ENCODE measurements around the gene DGKI.

Gene DGKI

DNA sequence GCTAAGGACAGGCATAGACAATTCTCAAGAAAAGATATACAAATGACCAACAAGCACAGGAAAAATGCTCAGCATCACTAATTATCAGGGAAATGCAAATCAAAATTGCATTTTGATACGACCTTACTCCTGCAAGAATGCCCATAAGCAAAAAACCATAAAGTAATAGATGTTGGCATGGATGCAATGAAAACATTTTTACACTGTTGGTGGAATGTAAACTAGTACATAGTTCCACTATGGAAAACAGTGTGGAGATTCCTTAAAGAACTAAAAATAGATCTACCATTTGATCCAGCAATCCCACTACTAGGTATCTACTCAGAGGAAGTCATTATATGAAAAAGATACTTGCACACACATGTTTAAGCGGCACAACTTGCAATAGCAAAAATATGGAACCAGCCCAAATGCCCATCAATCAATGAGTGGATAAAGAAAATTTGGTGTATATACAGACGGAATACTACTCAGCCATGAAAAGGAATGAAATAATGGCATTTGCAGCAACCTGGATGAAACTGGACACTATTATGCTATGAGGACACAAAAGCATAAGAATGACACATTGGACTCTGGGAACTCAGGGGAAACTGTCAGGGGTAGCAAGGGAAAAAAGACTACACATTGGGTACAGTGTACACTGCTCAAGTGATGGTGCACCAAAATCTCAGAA lies 59.3 kb downstream of the DGKI start:
- no peak for DNase-seq (ENCODE audit: low read depth)

DNA sequence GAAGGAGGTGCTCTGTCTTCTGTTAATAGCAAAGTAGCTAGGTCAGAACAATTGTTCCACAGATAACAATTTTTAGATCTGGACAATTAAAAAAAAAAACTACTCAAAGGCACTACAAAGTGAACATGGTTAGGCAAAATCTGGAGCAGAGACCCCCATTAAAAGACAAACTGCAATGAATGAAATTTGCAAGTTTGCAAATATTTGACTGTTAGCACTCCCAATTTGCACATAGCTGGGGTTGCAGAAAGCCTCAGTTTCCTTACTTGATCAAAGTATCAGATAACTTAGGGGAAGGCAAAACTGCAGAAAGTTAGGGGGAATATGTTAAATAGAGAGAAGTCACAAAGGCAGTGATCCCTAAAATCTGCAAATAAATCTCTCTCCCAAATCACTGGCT lies 68.3 kb downstream of the DGKI start:
- no peak for DNase-seq (ENCODE audit: low read depth)

DNA sequence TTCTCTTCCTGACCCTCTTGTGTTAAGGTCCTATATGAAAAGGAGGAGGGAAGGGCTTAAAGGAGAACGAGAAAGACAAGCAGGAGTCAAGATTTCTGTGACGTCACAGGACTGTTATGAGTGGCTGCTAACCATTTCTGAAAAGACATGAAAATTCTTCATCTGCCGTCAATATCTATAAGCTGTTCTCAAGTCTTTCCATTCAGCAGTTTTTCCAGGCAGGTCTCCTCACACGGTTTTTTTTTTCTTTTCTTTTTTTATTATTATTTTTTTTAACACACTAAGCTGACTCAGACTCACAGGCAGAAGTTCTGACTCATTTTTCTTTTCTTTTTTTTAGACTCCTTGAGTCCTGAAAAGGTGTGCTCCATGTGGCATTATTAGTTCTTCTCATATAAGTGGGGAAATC lies 72.0 kb downstream of the DGKI start:
- DNase-seq (ENCODE audit: low read depth): no peak

DNA sequence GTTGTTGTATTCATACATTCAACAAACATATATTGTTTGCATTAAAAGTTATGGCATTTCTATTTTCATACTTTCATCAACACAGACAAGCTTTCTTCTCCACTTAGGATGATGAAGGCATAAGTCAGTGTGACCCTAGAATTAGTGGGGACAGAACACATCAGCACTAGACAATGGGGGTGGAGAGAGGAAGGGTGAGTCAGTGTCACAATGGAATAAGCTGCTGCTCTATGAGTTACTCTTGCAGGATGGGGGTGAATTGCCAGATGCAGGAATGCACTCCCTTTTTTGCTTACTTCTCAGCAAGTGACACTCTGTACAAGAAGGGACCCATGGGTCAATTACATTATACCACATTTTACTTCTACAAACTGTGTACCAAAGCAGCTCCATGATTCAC lies 74.0 kb downstream of the DGKI start:
- DNase-seq (ENCODE audit: low read depth): peak; percentile 86

DNA sequence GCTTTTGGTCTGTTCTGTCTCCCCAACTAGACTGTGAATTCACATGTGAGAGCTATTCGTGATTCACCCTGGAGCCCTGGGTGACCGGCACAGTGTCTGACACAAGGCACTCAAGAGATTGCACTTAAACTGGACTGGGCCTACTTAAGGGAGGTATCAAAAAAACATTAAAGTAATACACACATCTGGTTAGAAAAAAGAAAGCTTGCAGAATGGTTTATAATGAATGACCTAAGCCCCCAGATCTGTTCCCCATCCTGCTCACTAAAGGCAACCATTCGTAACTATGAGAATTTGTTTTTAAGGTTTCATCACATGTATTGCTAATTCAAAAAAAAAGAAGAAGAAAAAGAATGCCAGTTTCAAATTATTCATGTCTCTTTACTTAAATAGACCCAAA lies 74.5 kb downstream of the DGKI start:
- no peak for DNase-seq (ENCODE audit: low read depth)

DNA sequence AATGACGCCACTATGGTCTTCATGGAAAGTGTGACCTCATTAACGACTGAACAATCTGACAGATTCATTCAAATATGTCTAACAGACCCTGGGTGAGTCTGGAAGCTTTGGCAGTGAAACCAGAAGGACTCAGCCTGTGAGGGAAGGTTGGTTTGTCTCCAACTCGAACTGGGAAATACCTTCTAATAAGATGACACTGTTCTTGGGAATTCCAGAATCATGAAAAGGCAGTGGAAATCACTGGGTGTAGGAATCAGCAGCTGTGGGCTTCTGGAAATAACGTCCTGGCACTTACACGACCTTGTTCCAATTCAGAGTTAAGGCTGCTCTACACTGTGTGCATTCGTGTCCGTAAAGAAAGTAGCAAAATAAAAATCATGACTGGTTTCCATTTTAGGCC lies 75.1 kb downstream of the DGKI start:
- DNase-seq (ENCODE audit: low read depth): peak; percentile 85

DNA sequence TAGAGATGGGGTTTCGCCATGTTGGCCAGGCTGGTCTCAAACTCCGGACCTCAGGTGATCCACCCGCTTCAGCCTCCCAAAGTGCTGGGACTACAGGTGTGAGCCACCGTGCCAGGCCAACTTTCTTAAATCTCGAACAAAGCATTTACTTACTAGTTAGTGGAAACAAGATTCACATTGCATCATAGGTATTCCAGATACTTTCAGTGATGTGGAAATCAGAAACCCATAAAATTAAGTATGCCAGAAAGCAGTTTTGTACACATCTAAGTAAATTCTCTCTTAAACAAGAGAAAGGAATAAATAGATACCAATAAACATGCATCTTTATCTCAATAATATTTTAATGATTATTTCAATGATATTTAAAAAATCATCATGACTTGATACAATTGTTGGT lies 75.5 kb downstream of the DGKI start:
- DNase-seq (ENCODE audit: low read depth): no peak

DNA sequence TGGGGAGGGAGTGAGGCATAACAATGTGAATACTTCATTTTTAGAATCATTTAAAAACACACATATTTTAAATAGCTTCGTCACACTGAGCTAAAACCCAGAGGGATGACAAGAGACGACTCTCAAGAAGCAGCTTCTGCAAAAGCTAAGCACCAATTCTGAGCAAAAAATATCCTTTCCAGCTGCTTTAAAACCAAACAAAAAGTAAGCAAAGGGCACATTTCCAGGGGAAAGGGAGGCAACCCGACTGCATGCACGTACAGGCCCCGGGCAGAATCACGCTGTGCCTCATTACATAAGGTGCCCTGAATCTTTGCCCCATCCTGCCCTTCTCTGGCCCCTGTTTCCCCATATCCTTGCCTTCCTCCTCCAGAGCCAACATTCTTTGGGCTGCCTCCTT lies 78.4 kb downstream of the DGKI start:
- DNase-seq (ENCODE audit: low read depth): no peak

DNA sequence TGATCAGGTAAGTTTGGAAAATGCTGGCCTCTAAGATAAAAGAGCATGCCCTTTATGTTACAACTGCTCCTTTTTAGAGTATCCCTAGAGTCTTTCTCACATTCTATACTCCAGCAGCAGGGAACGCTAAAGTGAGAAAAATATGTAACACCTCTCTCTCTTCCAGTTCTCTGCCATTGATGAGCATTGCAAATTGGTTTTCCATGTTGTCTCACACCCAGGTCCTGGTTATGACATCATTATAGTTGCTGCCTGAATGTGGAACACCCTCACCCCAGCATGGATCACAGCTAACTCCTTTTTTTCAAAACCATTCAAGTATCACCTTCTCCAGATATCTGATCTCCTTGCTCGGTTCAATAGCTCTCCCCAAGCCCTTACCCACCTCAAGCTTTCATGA lies 84.4 kb downstream of the DGKI start:
- no peak for DNase-seq (ENCODE audit: low read depth)

DNA sequence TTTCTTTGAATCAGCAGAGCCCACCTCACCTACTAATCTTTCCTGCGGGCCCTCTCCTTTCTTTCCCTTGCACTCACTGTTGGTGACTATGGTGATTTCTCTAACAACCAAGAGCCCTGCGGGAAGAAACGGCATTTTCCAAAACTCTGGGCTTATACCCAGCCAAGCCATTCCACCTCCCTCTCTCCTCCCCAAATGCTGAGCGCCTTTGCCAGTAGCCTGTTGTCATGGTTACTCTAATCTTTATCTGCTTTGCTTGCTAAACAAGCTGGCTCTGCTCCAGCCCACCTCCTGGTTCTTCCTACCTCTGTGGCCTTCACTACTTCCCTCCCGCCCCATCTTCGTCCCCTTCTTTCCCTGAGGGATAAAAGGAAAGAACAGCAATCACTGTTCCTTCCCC lies 86.7 kb downstream of the DGKI start:
- DNase-seq (ENCODE audit: low read depth): no peak

DNA sequence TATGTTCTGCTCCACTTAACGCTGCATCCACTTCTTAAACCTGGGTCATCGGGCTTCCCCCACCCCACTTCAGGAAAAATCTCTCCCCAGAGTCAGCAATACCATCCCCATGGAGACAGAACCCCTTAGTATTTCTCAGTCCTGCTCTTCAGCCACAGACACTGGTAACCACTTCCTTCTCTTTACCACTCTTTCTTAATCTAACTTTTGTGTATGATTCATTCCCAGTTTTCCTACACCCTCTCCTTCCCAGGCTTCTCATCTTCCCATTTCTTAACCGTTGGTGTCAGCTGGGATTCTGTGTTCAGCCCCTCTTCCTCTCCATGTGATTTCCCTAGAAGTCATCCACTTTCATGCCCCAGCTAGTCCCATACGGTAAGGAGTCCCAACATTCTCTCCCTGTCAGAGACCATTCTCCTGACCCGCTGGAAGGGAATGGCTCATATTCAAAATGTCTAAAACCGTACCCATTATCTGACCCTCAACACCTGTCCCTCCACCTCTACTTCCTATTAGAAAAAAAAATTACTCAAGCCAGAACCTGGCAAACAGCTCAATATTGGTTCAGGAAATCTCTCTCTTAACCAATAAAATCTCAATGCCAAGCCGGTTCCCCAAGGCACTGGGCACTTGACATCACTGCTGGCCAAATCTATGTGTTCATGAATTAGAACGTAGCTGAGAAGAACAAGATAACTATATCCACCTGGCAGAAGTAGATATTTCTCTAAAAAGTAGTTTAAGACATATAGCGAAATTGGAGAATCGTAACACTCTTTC lies 89.4 kb downstream of the DGKI start:
- DNase-seq (ENCODE audit: low read depth): peak; percentile 86

DNA sequence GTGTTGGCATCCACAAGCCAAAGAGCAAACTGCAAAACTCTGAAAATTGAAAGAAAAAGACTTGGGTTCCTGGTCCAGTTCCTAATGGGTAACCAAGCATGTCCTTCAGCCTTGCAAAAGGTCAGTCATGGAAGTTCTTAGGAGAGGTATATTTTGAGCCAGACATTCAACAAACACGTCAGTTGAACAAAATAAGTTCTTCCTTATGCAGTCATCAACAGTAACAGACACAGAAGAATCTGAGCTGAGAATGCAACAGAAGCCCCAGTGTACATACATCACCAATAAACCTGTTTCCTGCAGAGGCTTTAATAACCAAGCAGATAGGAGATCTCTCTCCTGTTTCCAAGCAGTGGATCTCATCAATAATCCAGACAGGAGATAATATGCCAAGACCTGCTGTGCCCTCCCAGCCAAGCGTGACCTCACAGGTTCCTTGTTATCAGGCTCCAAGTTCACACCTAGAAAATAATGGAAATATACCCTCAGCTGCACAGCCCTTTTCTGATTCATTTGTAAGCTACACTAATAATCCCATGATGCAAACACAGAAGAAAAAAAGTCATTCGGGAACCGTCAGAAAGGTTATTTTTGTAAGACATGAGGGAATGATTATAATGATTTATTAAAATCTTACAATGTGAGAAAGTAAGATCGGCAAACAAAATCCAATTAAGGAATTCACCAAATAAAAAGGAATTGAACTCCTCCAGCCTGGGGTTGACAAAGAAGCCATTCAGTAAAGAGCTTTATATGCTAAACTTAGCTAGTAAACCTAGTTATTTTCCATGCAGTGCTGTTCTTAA lies 90.7 kb downstream of the DGKI start:
- DNase-seq (ENCODE audit: low read depth): peak; percentile 31

DNA sequence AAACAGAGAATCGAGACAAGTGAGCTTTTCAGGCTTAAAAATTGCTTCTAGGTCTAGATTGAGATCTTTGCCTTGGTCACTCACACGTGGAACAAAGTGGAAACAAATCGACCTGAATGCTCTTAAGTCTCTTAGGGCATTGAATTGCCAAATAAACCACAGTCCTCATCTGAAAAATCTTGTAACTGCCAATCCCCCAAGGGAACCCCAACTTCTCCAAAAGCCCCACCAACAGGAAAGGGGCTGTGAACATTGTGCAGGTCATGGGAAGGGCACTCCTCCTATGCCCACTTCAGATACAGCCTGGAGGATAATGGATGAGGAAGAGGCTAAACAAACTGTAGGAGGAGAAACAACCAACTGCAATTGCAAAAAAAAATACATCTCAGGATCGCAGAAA lies 91.3 kb downstream of the DGKI start:
- no peak for DNase-seq (ENCODE audit: low read depth)

DNA sequence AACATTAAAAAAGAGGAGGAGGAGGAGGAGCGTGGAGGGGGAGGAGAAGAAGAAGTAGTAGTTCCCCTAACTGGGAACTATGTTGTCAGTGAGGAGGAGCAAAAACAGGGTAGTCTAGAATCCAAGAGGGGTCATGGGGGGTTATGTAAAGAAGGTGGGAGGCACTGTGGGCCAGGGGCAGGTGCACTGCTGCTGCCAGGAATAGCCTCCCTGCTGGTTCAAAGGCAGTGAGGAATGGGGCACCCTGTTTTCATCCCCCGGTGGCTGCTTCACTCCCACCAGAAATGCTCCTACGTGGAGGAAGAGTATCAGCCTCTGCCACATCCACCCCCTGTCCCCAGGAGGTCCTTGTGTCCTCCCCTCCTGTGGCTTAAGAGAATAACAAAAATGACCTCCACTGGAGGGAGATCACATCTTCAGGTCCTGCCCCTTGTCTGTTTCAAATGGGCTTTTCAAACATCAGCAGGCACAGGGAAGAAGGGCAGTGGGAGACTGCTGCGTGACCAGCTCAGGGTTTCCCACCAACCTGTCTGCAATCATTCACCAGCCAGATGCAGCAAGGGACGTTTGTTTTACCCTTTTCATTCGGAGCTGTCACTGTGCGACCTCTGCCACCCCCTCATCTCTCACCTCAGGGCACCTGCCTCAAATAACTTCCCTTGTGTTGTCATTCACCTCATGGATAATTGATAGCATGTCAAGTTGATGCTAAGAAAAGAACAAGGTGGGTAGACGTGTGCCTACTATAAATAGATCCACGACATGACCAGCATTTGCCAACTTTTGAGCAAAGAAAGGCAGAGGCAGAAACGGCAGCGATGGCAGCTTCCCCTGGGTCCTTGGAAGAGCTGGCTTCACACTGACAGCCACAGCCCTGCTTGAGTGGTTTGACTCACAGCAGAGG lies 92.6 kb downstream of the DGKI start:
- DNase-seq (ENCODE audit: low read depth): no peak

DNA sequence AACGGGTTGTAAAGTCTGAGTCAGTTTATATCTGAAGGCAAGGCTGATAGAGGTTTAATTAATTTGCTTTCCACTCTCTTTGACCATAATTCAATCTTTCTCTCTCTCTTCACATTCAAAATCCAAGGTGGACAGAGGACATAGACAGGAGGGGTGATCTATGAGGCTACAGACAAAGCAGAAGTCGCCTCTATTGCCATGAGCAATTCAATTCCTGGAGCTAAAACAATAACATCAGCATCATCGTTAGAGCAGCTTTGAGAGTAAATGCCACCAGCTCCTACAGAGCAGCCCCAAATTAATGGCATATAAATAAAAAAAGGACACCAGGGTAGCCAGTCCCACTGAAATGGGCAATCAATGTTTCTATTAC lies 93.2 kb downstream of the DGKI start:
- no peak for DNase-seq (ENCODE audit: low read depth)

DNA sequence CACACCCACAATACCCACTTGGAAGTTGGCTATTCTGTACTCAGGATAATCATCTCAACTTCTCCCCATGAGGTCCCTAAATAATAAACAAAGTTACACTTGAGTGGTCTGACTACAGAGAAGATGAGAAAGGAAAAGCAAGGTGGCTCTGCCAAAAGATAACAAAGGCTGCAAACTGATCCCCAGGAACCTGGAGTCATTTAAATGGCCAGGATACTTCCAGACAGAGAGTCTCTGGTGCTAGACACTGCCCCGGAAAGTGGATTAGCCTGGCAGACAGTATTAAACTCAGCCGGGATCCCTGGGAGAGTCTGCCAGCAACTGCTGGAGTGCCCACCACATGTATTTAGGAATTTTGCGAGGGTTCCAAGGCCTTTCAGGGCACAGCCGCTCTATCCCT lies 93.7 kb downstream of the DGKI start:
- no peak for DNase-seq (ENCODE audit: low read depth)

DNA sequence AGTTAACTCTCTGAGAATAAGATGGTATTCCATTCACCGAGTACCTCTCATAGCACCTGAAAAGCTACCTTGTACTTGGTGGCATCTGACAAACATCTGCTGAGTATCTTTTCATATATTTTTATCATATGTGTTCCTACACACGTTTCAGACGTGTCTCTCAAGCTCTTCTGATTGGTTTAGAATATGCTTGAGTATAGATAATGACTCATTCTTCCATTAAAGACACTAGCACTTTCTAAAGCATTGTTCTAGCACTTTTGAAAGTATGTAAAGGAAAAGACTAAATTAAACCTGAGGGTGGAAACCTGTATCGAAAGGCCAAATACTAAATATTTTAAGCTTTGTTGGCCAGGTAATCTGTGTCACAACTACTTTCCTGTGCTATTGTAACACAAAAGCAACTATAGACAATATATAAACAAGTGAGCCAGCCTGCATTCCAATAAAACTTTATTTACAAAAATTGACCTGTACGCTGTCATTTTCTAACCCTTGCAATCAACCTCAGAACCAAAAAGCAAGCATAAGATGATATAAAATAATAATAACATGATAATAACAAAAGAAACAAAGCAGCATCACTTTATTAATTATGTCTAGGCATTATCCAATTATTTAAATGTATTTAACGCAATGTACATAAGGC lies 95.3 kb downstream of the DGKI start:
- DNase-seq (ENCODE audit: low read depth): no peak

DNA sequence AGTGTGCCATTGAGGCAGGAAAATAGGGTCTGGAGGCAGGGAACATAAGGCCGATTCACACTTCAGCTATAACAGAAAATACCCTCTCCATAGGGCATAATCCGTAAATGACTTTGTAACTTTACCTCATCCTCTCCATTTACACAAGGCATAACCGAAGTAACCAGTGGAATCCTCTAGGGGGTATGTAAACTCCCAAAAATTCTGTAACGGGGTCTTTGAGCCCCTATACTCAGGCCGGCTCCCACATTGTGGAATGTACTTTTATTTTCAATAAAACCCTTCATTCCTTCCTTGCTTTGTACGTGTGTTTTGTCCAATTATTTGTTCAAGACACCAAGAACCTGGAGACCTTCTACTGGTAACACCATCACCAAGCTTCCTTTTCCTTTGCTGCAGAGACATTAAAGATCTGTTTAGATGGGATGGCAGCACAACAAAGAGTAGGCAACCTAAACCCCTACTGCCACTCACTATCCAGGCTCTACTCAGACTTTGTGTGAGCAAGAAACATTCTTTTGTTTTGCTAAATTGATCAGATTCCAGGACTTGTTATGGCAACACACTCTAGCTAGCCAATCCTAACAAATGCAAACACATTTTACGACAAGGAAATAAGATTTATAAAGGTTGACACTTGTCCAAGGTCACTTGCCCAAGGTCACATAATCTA lies 99.3 kb downstream of the DGKI start:
- DNase-seq (ENCODE audit: low read depth): no peak

DNA sequence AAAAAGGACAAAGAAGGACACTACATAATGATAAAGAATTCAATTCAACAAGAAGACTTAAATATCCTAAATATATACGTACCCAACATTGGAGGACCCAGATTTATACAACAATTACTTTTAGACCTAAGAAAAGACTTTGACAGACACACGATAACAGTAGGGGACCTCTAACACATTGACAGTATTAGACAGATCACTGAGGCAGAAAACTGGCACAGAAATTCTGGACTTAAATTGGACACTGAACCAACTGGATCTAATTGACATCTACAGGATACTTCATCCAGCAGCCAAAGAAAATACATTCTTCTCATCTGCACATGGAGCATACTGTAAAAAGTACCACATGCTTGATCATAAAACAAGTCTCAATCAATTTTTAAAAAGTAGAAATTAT lies 103.8 kb downstream of the DGKI start:
- DNase-seq (ENCODE audit: low read depth): no peak

DNA sequence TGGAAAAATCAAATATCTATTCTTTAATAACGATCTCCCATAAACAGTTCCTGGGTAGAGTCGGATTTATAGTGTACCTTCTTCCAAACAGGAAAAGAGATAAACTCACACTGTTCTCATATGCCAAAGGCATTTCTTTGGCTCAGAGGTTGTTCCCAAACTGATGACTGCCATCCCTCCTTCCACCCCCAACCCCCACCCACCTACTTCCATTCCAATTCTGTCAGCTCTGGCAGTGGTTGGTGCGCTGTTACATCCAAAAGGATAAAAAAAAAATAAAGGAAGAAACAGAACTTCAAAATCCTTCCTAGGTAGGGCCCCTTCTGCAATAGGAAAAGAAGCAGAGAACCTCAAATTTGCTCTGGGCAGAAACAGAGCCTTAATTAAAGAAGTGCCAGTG lies 104.7 kb downstream of the DGKI start:
- DNase-seq (ENCODE audit: low read depth): no peak

DNA sequence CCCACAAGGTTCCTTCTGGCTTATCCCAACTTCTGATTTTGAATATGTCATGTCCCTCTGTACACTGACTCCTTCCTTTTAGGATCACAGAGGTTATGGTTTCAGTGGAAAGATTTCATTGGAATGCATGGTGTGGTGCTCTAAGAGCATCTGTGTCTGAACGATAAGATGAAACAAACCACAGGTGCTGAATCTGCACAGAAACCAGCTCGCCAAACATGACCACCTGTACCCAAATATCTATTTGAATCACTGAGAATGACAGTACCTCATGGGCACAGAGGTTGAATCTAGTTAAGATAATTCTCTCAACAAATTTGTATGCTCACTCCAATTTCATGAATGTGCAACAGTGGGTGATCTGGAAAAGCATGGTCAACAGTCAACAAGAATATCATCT lies 105.3 kb downstream of the DGKI start:
- no peak for DNase-seq (ENCODE audit: low read depth)

All from stromal cell of bone marrow (primary cell).